Measurements from ENCODE around the gene TBC1D4. TPM values are rescaled to one million over a fixed set of nuclear protein-coding genes. Genes with fewer than 3 reads are reported as not detected.

The TBC1D4 gene, protein sequence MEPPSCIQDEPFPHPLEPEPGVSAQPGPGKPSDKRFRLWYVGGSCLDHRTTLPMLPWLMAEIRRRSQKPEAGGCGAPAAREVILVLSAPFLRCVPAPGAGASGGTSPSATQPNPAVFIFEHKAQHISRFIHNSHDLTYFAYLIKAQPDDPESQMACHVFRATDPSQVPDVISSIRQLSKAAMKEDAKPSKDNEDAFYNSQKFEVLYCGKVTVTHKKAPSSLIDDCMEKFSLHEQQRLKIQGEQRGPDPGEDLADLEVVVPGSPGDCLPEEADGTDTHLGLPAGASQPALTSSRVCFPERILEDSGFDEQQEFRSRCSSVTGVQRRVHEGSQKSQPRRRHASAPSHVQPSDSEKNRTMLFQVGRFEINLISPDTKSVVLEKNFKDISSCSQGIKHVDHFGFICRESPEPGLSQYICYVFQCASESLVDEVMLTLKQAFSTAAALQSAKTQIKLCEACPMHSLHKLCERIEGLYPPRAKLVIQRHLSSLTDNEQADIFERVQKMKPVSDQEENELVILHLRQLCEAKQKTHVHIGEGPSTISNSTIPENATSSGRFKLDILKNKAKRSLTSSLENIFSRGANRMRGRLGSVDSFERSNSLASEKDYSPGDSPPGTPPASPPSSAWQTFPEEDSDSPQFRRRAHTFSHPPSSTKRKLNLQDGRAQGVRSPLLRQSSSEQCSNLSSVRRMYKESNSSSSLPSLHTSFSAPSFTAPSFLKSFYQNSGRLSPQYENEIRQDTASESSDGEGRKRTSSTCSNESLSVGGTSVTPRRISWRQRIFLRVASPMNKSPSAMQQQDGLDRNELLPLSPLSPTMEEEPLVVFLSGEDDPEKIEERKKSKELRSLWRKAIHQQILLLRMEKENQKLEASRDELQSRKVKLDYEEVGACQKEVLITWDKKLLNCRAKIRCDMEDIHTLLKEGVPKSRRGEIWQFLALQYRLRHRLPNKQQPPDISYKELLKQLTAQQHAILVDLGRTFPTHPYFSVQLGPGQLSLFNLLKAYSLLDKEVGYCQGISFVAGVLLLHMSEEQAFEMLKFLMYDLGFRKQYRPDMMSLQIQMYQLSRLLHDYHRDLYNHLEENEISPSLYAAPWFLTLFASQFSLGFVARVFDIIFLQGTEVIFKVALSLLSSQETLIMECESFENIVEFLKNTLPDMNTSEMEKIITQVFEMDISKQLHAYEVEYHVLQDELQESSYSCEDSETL (N-terminal part only)
- polyA plus RNA-seq (ENCODE audit: insufficient read length in 12 of 12), result 10 to 100 TPM in 11 of 12 donors, not detected in 1; 10.6 to 23.7 (median 18.7) TPM
- long read RNA-seq, donor 1, partial matches to known transcripts, result 0 of 1 reads
- long read RNA-seq, donor 1, other reads (novel, unspliced or antisense), result 0 of 1 reads
- long read RNA-seq, donor 2, result 0 reads
- long read RNA-seq, donor 3, result 0 reads
- long read RNA-seq, donor 4, full-length matches to known transcripts, result 1 of 1 reads
- long read RNA-seq, donor 4, partial matches to known transcripts, result 0 of 1 reads
- long read RNA-seq, donor 4, other reads (novel, unspliced or antisense), result 0 of 1 reads
- long read RNA-seq, donor 5, result 0 reads
- long read RNA-seq, donor 6, full-length matches to known transcripts, result 1 of 1 reads
- long read RNA-seq, donor 6, partial matches to known transcripts, result 0 of 1 reads
- long read RNA-seq, donor 6, other reads (novel, unspliced or antisense), result 0 of 1 reads
- long read RNA-seq, donor 7, full-length matches to known transcripts, result 2 of 2 reads
- long read RNA-seq, donor 7, partial matches to known transcripts, result 0 of 2 reads
- long read RNA-seq, donor 7, other reads (novel, unspliced or antisense), result 0 of 2 reads
- long read RNA-seq, donor 8, result 0 reads
- long read RNA-seq, donor 9, result 0 reads
- long read RNA-seq, donor 10, result 0 reads
- long read RNA-seq, donor 11, full-length matches to known transcripts, result 1 of 17 reads
- long read RNA-seq, donor 11, partial matches to known transcripts, result 16 of 17 reads
- long read RNA-seq, donor 11, other reads (novel, unspliced or antisense), result 0 of 17 reads

DNA sequence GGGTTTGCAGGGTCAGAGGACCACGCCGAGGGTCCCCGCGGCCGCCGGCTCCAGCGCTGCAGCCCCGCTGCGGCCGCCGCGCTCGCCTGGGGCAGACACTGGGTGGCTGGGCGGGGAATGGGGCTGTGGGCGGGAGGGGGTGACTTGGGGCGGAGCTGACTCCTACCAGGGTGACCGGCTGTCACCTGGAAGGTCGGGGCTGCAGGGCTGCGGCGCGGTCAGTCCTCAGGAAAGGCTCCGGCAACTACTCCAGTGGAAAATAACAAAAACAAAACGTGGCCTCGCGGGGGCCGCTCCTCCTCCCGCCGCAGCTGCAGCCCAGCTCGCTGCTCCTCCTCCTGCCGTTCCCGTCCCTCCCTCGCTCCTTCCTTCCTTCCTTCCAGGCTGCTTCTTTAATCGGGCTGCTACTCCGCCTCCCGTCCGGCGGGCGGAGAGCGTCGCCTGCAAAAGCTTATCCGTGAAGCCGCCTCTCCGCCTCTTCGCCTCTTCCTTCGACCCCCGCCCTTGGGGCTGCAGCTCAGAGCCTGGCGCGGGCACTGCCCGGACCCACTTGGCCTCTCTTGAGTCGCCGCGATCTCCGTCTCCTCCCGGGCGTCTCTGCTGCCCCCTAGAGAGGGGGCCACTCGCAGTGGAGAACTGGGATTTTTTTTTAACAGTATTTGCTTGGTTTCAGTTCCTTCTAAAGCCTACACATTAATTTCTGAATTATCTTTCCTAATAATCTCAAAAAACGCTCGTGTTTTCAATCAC, at the start of gene TBC1D4:
TSS of gene TBC1D4 (minus strand) at position 100 of the 750 bp plus-strand sequence. CDS start 402 bp downstream, outside the sequence.
- peak; percentile 92 for DNase-seq

DNA sequence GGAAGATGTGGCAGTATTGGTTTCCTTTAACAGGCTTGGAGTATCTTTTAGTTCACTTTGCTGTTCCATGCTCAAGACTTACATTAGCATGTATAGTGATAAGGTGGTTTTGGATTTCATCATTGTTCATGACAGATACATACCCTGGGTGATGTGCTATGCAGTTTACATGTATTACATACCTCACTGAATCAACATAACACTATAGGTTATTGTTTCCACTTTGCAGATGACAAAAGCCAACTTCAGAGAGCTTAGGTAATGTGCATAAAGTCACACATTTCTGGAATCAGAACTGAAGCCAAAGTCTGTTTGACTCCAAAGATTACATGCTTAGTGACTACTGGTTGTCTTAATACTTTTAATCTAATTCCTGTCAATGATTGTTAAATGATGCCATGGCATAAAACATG, 48.6 kb upstream of the TBC1D4 start:
- DNase-seq, result no peak

DNA sequence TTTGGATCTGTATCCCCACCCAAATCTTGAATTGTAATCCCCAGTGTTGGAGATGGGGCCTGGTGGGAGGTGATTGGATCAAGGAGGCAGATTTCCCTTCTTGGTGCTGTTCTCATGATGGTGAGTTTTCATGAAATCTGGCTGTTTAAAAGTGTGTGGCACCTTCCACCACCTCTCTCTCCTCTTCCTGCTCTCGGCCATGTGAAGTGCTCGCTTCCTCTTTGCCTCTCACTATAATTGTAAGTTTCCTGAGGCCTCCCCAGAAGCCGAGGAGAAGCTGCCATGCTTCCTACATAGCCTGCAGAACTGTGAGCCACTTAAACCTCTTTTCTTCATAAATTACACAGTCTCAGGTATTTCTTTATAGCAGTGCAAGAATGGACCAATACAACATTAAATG, 40.0 kb upstream of the TBC1D4 start:
- DNase-seq, result no peak

DNA sequence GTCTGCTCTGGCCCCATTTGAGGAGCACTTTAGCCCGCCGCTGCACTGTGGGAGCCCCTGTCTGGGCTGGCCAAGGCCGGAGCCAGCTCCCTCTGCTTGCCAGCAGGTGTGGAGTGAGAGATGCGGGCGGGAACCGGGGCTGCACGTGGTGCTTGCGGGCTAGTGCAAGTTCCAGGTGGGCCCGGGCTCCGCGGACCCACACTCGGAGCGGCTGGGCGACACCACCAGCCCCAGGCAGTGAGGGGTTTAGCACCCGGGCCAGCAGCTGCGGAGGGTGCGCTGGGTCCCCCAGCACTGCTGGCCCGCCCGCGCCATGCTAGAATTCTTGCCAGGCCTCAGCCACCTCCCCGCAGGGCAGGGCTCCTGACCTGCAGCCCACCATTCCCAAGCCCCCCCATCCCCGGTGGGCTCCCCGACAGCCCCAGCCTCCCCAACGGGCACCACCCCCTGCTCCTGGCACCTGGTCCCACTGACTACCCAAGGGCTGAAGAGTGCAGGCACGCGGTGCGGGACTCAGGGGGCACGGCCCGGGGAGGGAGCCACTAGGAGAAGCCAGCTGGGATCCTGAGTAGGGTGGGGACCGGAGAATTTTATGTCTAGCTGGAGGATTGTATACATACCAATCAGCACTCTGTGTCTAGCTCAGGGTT, 36.6 kb upstream of the TBC1D4 start:
- no peak for DNase-seq

DNA sequence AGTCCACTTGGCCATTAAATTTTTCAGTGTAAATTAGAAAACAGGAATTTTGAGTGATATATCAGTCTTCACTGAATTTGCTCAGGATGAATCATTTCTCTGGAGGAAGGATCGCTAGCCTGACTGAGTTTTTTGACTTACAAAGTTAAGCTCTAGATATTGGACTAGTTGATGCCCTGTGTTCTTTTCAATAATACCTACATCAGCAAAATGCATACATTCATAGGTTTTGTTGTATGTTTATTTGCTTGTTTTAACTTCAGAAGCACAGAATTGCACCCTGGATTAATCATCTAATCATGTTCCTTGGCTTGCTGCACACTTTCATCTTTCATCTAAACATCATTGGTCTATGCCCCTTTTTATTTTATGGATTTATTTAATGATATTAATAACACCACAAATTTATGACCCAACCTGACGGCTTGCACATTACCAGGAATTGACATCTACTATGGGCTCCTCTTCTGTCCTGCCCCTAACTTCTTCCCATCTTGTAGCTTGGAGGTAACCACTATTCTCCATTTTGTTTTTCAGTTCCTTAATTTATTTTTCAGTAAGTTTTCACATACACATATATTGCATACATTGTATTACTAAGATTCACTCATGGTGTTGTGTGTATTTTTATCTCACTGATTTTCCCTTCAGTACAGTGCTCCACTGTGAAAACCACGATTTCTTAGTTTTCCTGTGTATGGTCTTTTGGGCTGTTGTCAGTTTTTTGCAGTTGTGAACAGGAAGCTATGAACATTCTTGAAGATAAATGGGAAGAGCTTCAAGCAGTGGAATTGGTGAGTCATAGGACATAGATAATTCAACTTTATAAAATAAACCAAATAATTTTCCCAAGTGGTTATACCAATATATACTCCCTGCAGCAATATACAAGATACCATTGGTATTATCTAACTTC, 32.4 kb upstream of the TBC1D4 start:
- no peak for DNase-seq

DNA sequence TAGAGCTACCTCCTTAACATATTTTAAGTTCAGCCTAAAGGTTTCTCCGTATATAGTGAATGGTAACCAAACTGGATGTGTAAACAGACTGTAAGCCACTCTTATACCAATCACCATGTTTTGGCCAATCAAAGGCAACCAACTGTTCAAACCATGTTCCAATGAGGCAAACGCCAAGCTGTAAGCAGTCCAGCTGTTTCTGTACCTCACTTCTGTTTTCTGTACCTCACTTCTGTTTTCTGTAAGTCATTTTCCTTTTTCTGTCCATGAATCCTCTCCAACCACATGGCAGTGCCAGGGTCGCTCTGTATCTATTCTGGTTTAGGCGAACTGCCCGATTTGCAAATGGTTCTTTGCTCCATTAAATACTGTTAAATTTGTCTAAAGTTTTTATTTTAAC, 31.3 kb upstream of the TBC1D4 start:
- DNase-seq, result no peak

DNA sequence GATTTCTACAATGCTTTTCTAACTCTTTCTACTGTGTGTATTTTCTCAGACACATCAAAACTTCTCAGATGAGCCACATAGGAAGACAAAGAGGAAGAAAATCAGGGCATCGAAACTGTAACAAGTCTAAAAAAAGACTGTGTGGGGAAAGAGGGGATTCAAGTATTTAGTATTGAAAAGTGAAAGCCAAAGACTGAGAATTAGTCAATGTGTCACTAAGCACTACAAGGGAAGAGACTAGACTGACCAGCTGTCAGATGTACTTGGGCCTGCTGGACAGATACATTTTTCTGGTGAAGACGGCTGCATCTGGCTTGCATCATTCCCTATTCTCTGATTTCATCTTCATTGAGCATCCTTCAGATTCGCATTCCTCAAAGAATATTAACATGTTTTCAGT, 30.3 kb upstream of the TBC1D4 start:
- DNase-seq, result peak; percentile 30

DNA sequence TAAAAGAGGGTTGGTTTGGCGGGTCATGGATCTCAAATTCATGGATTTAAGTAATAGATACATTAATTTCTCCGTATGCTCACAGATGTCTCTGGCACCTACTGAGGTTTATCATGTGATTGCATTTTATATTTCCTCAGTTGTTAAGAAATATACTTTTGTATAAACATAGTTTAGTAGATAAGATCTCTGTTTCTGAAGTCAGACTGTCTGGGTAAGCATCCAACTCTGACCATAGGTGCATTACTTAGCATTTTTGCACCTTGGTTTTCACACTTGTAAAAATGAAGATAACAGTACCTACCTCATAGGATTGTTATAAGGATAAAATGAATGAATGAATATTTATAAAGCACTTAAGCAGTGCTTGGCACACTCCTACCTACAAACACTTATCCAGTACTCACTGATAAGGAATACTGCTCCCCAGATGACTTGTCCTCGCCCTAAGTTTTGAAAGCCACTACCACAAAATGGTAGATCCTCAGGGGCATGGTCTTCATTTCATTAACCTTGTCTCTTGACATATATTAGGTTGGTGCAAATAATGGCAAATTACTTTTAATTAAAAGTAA, 29.2 kb upstream of the TBC1D4 start:
- no peak for DNase-seq

DNA sequence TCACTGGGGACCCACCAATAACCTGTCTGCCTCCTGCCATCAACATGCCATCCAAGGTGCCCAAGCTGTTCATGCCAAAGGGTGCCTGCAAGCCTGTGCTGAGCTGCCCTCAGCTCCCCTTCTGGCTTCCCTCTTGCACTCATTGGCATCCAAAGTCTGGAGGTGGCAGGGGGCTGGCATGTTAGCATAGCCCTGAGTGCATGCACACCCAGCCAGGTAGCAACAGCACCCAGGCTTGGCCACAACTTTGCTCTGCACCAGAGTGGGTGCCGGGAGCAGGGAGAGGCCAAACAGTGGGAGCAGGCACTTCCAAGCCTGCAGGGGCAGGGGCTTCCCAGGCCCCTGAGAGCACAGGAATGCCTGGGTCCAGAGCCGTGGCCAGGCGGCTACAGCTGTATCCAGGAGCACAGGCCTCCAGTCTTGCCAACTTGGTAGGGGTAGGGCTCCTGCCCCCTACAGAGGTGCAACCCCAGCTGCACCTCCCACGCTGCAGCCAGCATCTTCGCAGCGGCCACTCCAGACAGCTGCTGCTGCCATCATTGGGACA, 26.1 kb upstream of the TBC1D4 start:
- no peak for DNase-seq

DNA sequence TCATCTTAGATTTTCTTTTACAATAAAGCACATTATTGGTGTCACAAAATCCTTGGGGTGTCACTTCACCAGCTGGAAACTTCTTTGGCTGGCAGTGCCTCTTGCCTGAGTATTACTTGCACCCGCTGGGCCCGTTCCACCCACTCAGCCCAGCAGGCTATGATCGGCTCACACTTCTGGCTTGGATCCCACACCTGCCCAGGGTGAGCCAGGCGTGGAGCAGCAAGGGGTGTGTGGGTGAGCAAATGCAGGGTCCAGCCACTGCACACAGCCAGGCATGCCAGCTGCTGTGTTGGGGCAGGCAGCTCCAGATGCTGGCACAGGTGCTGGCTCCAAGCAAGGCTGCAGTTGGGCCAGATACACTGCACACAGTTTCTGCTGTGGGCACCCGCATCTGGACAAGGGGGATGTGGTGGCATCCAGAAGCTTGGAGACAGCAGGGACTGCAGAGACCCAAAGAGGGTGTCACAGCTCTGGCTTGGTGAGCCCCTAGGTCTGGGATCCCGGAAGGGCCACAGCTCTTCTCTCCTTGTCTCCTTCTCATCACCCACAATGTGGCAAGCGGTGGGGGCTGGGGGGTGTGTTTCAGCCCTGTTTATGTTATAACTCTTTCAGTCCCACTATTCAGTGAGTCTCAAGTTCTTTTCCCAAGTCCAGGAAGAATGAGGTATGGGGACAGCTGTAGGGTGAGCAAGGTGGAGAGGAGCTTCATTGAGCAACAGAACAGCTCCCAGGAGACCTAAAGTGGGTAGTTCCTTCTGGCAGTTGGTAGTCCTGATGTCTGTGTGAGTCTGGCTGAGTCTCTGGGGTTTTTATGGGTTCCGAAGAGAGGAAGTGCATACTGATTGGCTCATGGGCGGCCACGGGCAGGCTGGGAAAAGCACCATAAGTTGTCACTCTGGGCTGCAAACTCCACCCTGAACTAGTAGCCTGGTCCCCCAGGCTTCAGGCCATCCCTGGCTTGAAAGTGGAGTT, 25.3 kb upstream of the TBC1D4 start:
- no peak for DNase-seq

DNA sequence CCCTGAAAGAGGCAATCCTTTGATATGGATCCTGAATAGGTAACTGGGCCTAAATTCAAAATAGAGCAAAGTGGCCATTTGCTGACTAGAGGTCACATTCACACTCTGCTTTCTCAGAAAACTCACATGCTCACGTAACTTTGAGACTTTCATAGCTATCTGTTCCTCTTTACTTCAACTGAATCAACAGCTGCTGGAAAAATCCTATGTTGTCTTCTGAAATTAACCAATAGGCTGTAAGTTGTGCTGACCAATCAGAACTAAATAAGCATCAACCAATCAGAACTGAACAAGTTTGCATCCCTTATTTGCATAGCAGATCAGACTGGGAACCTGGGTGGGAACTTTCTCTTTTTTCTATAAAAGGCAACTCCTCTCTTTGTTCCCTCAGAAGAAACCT, 24.0 kb upstream of the TBC1D4 start:
- no peak for DNase-seq

DNA sequence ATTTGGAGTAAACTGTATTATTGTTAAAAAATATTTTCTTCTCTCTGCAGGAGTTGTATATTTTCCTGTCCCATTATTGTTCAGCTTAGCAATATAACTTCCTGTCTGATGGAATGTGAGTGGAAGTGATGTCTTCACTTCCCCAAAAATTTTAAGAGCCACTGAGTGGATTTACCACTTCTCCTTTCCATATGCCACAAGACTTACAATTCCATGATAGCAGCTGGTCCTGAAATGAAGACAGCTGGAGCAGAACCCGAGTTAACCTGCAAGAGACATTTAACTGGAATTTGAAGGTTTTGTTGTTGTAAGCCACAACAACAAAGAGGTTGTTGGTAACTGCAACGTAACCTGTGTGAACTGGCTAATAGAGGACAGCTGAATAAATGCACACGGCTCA, 23.4 kb upstream of the TBC1D4 start:
- peak; percentile 14 for DNase-seq

DNA sequence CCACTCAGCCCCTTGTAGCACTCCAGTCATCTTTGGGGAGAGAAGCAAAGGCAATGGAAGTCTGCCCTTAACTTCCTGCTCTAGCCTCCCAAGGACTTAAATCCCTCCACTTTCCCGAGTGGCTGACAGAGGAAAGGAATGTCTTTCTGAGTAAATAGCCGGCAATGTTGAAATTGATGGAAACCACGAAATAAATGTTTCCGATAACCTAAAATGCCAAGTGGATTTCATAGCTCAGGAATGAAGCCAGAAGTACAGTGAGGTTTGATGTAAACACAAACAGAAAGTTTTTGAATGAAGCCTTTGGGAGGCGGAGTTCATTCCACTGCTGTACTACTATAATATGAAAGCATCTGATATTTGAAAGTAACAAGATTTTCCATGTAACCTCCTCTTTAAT, 14.0 kb upstream of the TBC1D4 start:
- DNase-seq, result no peak

DNA sequence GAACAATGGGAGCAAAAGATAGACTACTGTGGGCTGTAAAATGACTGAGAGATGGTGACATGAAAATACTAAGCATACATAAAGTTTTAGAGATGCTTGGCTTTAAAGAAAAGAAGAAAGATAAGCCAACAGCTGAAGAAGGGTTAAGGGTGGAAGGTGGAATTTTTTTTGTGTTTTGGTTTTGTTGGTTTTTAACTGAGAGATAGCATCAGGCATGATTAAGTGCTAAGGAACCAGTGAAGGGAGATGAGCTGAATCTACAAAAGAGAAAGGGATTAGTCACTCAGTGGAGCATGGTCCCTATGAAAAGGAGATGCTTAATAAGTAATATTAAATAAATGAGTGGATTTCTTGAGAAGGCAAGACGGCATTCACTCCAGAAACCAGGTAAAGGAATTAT, 12.5 kb upstream of the TBC1D4 start:
- no peak for DNase-seq

DNA sequence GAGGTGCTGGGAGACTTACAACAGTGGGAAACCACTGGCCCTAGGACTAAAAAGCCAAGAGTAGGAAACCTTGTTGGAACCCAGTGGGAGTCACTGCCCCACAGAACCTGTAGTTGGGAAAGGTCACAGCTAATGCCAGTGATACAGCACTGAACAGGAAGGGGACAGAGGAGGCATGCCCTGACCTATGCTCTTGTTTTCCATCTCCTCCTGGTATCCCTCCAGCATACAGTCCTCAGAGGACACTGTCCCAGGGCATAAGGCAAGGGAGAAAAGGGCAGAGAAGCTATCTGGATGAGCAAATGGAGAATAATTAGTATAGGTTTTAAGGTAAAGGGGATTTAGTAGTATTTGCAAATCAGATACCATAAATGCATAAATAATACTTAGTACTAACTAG, 11.2 kb upstream of the TBC1D4 start:
- no peak for DNase-seq

DNA sequence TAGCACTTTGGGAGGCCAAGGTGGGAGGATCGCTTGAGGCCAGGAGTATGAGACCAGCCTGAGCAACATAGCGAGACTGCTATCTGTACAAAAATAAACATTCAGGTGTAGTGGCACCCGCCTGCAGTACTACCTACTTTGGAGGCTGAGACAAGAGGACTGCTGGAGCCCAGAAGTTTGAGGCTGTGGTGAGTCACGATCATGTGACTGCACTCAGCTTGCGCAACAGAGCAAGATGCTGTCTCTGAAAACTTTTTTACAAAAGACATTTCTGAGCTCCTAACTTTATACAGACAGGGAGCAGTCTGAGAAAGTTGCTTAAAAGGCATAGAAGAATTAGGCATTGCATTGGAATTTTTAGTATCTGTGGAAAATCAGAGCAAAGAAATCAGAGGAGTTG, 10.4 kb upstream of the TBC1D4 start:
- DNase-seq, result no peak
